PC-3 (cell line): Measurements from ENCODE around the gene B3GAT1. TPM values are rescaled to one million over a fixed set of nuclear protein-coding genes. Genes with fewer than 3 reads are reported as not detected.

Experiments used
- ATAC-seq: fragments of 200-7000 bp; cut with Tn5 transposase; 2 replicates; pipeline ENCODE4 v1.9.1; 2020; ENCODE audit warnings: mild to moderate bottlenecking, moderate library complexity
- BruUV-seq: library from RNA; stranded (reverse); fragments of 400-500 nt; replicated peaks from 2 replicates; lab custom pipeline; 2021; lab: Mats Ljungman, UMichigan
- CTCF ChIA-PET: fragments of 300-600 bp; sonication (Branson Sonifier 250); formaldehyde crosslinking; loops from one replicate; lab custom pipeline; 2022; ENCODE audit warnings: antibody characterized with exemption; lab: Charles Lee
- POLR2A ChIA-PET: fragments of 300-600 bp; sonication (Branson Sonifier 250); formaldehyde crosslinking; loops from one replicate; lab custom pipeline; 2022; ENCODE audit warnings: antibody characterized with exemption; ENCODE audit not compliant: unreplicated experiment; lab: Charles Lee
- DNase-seq: peaks from one replicate; pipeline ENCODE4 v3.0.0-alpha.2; 2015
- H2AFZ ChIP-seq: fragments of 300-600 bp; sonication (generic); 2 replicates; pipeline ENCODE4 v1.6.0; 2016; ENCODE audit warnings: antibody characterized with exemption, low read length
- H3F3A ChIP-seq: fragments of 300-600 bp; sonication (generic); one replicate; pipeline ENCODE4 v1.6.0; 2017; ENCODE audit warnings: antibody characterized with exemption, low read length, control low read depth, mild to moderate bottlenecking; ENCODE audit not compliant: unreplicated experiment
- H3K27ac ChIP-seq: fragments of 300-600 bp; sonication (generic); 2 replicates; pipeline ENCODE4 v1.5.1; 2016; ENCODE audit warnings: mild to moderate bottlenecking, low read length
- H3K27me3 ChIP-seq: fragments of 300-600 bp; sonication (generic); 2 replicates; pipeline ENCODE4 v1.6.1; 2016; ENCODE audit warnings: low read length, mixed read lengths
- H3K36me3 ChIP-seq: fragments of 300-600 bp; sonication (generic); 2 replicates; pipeline ENCODE4 v1.6.1; 2016; ENCODE audit warnings: low read depth, mixed run types, low read length, mixed read lengths
- H3K4me1 ChIP-seq: fragments of 300-600 bp; sonication (generic); 2 replicates; pipeline ENCODE4 v1.5.1; 2016; ENCODE audit warnings: low read length; ENCODE audit not compliant: insufficient read depth
- H3K4me2 ChIP-seq: fragments of 300-600 bp; sonication (generic); 2 replicates; pipeline ENCODE4 v1.6.0; 2016; ENCODE audit warnings: low read length
- H3K4me3 ChIP-seq: fragments of 300-600 bp; sonication (generic); 2 replicates; pipeline ENCODE4 v1.5.1; 2016; ENCODE audit warnings: mild to moderate bottlenecking, low read length, mixed read lengths
- H3K79me2 ChIP-seq: fragments of 300-600 bp; sonication (generic); 2 replicates; pipeline ENCODE4 v1.6.1; 2017; ENCODE audit warnings: low read length, mixed read lengths
- H3K9ac ChIP-seq: fragments of 300-600 bp; sonication (generic); 2 replicates; pipeline ENCODE4 v1.6.0; 2016; ENCODE audit warnings: mild to moderate bottlenecking, low read length
- H3K9me2 ChIP-seq: fragments of 300-600 bp; sonication (generic); replicated peaks from 2 replicates; pipeline ENCODE4 v1.6.1; 2016; ENCODE audit warnings: mixed run types, low read length, mixed read lengths
- H3K9me3 ChIP-seq: fragments of 300-600 bp; sonication (generic); 2 replicates; pipeline ENCODE4 v1.6.1; 2016; ENCODE audit warnings: low read length, mixed read lengths
- H4K20me1 ChIP-seq: fragments of 300-600 bp; sonication (generic); 2 replicates; pipeline ENCODE4 v1.6.1; 2016; ENCODE audit warnings: low read length, mixed read lengths
- EZH2 ChIP-seq: fragments of 300-600 bp; sonication (generic); IDR thresholded peaks from one replicate; pipeline ENCODE4 v1.6.1; 2017; ENCODE audit warnings: antibody characterized with exemption, mild to moderate bottlenecking, low read length; ENCODE audit not compliant: unreplicated experiment
- EZH2phosphoT487 ChIP-seq: fragments of 300-600 bp; sonication (generic); IDR thresholded peaks from 2 replicates; pipeline ENCODE4 v1.6.1; 2018; ENCODE audit warnings: mild to moderate bottlenecking, antibody characterized with exemption, low read length, borderline replicate concordance
- intact Hi-C: fragments of 100-400 bp; cut with micrococcal nuclease; formaldehyde crosslinking; loops from 2 replicates; pipeline ENCODE4 v1.9.0; 2023
- total RNA-seq: library from RNA; depleted of rRNA; stranded (reverse); fragments of >200 nt; gene quantifications from 2 replicates; pipeline ENCODE4 v1.2.3, GENCODE V29; 2014
- TF ChIP-seq, protein P1 (sequence below): fragments of 300-600 bp; sonication (generic); conservative IDR thresholded peaks from 2 replicates; pipeline ENCODE4 v1.5.1; 2017; ENCODE audit warnings: antibody characterized with exemption, low read depth, mild to moderate bottlenecking, low read length

The B3GAT1 gene
- total RNA-seq, 1 experiment from 2014 or later: not detected

DNA sequence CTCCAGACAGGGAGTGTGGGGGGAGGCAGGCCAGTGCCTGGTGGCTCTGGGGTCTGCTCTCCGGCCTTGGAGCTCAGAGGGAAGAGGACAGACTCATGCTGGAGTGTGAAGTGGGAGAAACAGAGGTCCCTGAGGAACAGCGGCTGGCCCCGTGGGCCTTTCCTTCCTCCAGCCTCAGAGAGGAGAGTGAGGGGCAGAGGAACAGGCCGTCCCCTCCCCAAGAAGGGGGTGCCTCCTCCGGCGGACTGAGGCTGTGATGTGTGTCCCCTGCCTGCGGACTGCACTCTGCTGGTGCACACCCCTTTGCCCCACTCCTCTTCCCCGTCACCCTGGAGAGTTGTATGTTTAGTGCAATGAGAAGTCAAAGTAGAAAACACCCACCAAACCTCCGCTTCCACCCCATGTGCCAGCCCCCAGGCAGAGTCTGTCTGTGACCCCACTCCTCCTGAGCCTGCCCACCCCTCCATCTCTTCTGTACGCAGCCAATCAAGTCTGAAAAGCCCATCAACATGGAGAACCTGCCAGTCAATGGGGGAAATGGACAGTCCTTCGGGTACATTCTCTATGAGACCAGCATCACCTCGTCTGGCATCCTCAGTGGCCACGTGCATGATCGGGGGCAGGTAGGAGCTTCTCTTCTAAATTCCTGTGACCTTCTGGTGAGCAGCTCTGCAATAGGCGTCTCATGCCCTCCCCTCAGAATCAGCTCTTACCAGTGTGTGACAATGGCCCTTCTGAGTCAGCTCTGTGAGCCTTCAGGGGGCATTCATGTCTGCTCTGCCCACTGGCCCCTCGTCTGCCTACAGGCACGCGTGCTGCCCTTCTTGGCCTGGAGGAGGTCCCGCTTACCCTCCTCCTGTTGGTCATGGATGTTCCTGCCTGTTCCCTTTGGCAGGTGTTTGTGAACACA, 41.3 kb downstream of the B3GAT1 start:
- no peak for ATAC-seq
- Histone ChIP-seq H3K4me1 (no peaks in the 10 kb centered on the region), H3K4me3 (no peak overlapping the region), H3K9me2 (no peaks in the 10 kb centered on the region), H2AFZ (no peak overlapping the region), H3K27ac (no peak overlapping the region), H4K20me1 (no peaks in the 10 kb centered on the region; the same call in 1 of the 2 replicates), H3K79me2 (no peaks in the 10 kb centered on the region), H3K27me3 (peaks cover 50% of the 10 kb centered on the region), H3K4me2 (no peak overlapping the region), H3K9ac (no peak overlapping the region), H3K9me3 (no peaks in the 10 kb centered on the region), H3F3A (no peaks in the 10 kb centered on the region), H3K36me3 (no peaks in the 10 kb centered on the region)
- DNase-seq: no peak
- POLR2A ChIA-PET: no interaction called here
- no peak for TF ChIP-seq EZH2phosphoT487
- TF ChIP-seq, protein P1, sequence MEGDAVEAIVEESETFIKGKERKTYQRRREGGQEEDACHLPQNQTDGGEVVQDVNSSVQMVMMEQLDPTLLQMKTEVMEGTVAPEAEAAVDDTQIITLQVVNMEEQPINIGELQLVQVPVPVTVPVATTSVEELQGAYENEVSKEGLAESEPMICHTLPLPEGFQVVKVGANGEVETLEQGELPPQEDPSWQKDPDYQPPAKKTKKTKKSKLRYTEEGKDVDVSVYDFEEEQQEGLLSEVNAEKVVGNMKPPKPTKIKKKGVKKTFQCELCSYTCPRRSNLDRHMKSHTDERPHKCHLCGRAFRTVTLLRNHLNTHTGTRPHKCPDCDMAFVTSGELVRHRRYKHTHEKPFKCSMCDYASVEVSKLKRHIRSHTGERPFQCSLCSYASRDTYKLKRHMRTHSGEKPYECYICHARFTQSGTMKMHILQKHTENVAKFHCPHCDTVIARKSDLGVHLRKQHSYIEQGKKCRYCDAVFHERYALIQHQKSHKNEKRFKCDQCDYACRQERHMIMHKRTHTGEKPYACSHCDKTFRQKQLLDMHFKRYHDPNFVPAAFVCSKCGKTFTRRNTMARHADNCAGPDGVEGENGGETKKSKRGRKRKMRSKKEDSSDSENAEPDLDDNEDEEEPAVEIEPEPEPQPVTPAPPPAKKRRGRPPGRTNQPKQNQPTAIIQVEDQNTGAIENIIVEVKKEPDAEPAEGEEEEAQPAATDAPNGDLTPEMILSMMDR: no peak
- no peak for TF ChIP-seq EZH2
- BruUV-seq: no TSS peak
- CTCF ChIA-PET: no interaction called here
- intact Hi-C loops: no loop called here

DNA sequence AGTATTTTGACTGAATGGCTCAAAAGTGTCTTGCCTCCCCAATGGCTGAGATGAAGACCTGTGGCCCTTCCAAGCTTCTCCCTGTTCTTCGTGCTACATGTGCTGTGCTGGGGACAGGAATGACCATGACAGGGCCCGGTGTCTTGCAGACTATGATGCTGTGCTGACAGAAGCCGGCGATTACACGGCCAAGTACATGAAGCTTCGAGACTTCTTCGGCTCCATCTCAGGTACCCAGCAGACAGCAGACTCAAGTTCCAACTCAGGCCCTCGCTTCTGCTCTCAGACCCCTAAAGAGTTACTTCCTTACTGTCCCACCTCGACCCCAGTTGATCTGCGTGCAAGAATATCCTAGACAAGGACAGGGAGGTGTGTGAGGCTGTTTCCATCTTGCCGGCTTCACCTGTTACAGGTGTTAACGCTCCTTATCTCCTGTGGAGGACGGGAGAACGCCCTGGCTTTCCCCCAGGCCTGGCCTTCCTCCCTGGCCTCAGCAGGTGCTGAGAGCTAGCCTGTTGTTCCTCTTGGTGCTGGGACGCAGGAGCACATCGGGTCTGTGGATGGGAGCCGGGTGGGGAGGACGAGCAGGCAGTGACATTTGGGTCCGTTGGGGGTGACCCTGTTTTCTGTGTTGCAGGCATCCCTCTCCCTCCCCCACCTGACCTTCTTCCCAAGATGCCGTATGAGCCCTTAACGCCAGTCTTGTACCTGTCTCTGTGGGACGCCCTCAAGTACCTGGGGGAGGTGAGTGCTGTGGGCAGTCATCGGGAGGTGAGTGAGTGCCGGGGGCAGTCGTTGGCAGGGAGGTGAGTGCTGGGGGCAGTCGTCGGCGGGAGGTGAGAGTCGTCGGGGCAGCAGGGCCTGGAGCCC, 42.2 kb downstream of the B3GAT1 start:
- intact Hi-C loops: no loop called here
- H3K4me3 ChIP-seq: no peak overlapping the region
- no peaks in the 10 kb centered on the region; the same call in 1 of the 2 replicates for H4K20me1 ChIP-seq
- TF ChIP-seq EZH2 (no peak), EZH2phosphoT487 (no peak)
- TF ChIP-seq, protein P1: no peak
- no peaks in the 10 kb centered on the region for H3K4me1 ChIP-seq
- H3K4me2 ChIP-seq: no peak overlapping the region
- H3K9me3 ChIP-seq: no peaks in the 10 kb centered on the region
- no peak overlapping the region for H3K9ac ChIP-seq
- no peaks in the 10 kb centered on the region for H3K79me2 ChIP-seq
- H3K9me2 ChIP-seq: no peaks in the 10 kb centered on the region
- H3K27ac ChIP-seq: no peak overlapping the region
- no peaks in the 10 kb centered on the region for H3K36me3 ChIP-seq
- BruUV-seq: no TSS peak
- ChIA-PET CTCF (no interaction called here), POLR2A (no interaction called here)
- H3K27me3 ChIP-seq: peaks cover 46% of the 10 kb centered on the region
- no peak for ATAC-seq
- no peak for DNase-seq
- no peak overlapping the region for H2AFZ ChIP-seq
- H3F3A ChIP-seq: no peaks in the 10 kb centered on the region
